Erythroblast (primary cell): ENCODE results near the gene TBCEL.

ENCODE experiments used
- GATA1 ChIP-seq: IDR thresholded peaks from 2 replicates; pipeline ENCODE4 v1.6.1; 2011; ENCODE audit warnings: low read depth, mild to moderate bottlenecking, control low read depth, low read length, moderate library complexity
- POLR2A ChIP-seq: IDR thresholded peaks from 2 replicates; pipeline ENCODE4 v1.6.1; 2011; ENCODE audit warnings: mild to moderate bottlenecking, low read length

DNA sequence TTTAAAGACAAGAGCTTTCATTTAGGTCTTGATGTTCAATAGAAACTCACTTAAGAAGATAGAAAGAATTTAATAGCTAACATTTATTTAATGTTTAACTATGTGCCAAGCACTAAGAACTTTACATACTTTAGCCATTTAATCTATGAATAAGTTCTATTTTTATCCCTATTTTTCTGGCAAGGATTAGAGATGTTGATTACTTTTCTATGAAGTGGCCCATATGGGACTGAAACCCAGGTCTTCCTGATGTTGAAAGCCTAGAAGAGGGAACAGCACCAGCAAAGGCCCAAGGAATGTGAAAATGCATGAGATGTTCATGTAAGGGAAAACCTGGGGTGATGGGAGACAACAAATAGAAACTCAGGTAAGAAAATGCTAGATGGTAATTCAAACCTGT lies 15.4 kb upstream of the TBCEL start:
- TF ChIP-seq POLR2A (no peak), GATA1 (no peak)
